HG02610 (cell line): ENCODE measurements around the gene ABHD5.

Source experiments
- ATAC-seq: cut with Tn5 transposase; IDR thresholded peaks from one replicate; pipeline ENCODE4 v1.9.1; 2021; ENCODE audit warnings: mild to moderate bottlenecking, moderate library complexity; ENCODE audit not compliant: unreplicated experiment

The ABHD5 gene

DNA sequence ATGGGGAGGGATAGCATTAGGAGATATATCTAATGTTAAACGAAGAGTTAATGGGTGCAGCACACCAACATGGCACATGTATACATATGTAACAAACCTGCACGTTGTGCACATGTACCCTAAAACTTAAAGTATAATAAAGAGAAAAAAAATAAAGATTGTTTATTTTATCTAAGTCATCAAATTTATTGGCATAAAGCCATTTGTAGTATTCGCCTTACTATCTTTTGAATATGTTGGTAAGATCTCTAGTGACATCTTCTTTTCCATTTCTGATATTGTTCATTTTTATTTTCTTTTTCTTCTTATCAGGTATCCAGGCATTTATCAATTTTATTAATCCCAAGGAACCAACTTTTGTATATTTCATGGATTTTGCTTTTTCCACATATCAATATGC, 5.8 kb upstream of the ABHD5 start:
- no peak for ATAC-seq

- no peak for ATAC-seq
Measured at GRCh38 chr3:43685921-43686320, 4.8 kb upstream of the ABHD5 start.

DNA sequence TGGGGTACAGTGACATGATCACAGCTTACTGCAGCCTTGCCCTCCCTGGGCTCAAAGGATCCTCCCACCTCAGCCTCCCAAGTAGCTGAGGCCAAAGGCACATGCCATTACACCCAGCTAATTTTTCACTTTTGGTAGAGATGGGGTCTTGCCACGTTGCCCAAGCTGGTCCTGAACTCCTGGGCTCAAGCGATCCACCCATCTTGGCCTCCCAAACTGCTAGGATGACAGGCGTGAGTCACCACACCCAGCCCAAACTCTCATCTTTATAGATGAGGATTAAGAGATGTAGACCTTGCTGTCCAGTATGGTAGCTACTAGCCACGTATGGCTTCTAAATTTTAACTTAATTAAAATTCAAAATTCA, 4.4 kb upstream of the ABHD5 start:
- ATAC-seq: no peak

DNA sequence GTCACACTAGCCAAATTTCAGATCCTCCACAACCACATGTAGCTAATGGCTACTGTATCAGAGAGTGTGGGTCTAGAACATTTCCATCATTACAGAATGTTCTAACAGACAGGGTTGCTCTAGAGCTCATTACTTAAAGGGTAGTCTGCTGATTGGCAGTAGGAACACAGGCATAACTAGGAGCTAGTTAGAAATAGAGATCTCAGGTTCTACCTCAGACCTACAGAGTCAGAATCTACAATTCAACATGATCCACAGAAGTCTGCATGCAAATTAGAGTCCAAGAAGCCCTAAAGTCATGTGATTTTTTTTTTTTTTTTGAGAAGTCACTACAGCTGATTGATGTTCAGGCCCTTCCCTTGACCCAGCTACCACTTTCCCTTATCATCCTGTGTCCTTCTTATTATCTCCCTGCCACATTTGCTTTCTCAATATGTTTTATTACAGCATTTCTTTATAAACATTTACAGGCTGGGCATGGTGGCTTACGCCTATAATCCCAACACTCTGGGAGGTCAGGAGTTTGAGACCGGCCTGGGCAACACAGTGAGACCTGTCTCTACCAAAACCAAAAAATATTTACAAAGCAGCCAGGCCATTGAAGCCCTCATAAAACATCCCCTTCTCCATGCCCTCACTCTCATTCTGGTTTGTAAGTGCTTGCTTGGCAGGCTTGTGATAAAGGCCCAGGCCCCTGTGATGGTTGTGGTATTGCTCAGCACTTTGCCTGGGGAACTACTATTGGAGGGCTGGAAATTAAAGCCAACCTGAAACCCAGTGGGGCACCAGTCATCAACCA, 3.8 kb upstream of the ABHD5 start:
- ATAC-seq: no peak

DNA sequence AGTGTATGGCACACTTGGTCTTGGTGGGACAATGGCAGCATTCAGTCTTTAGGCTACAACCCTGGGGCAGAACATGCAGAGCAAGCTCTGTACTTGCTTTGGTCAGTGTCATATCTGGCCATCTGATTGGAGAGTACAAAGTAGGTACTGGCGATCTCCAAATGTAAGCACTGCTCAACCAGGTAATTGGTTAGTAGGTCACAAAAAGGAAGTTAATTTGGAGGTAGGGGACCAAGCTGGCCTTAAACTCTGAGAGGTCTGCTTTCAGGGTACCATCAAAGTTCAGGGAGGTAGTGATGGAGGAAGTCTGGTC, 3.3 kb upstream of the ABHD5 start:
- ATAC-seq: no peak

- no peak for ATAC-seq
Measured at GRCh38 chr3:43688245-43688650, 2.5 kb upstream of the ABHD5 start.

GRCh38 chr3:43689166-43689565, 1.6 kb upstream of the ABHD5 start:
- ATAC-seq: no peak

DNA sequence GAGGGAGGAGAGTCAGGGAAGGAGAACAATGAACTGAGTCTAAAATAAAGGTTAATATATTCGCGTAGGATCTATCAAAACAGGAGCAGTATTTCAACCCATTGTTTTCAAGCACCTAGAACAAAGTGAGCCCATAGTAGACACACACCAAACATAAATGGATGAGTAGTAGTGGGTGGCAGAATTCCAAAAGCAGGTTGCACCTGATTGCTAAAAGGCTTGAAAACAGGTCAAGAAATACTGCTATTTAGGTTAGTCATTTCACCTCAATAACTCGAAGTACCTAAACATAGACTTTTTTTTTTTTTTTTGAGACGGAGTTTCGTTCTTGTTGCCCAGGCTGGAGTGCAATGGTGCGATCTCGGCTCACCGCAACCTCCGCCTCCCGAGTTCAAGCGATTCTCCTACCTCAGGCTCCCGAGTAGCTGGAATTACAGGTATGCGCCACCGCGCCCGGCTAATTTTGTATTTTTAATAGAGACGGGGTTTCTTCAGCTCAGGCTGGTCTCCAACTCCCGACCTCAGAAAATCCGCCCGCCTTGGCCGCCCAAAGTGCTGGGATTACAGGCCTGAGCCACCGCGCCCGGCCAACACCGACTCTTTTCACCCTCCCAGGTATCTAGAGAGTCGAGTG, 855 bp upstream of the ABHD5 start:
- no peak for ATAC-seq

DNA sequence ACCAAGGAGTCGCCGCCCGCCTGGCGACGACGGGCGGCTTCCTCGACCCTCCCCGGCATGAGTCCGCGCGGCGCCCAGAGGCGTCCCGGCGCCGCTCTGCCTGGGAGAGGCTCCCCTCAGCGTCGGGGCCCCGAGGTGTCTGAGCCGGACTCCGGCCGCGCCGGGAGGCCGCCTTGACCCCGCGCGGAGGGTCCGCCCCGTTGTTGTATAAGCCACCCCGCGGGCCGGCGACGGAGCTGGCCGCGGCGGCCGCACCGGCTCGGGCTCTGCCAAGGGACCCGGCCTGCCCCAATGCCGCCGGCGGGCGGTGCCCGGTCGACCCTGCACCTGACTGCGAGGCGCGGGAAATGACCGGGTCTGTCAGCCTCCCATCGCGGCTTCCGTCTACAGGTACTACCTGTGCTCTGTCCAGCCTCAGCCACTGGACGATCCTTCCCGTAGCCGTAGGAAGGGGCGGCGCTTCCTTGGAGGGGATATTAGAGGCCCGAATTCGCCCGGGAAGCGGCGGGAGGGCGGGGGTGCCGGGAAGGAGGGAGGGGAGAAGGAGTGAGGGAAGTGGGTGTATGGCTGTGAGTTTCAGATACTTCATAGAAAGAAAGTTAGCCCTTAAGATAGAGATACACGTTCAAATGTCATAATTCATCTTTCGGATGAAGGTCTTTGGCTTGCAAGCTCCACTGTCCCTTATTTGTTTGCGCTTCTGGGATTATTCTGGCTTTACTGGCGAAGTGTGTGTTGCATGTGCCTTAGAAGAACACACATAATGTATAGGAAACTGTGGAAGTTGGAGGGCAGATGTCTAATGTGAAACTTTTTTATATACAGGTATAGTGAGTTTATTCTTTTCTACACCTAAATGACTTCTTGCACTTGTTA, 620 bp downstream of the ABHD5 start:
- peak; percentile 29 for ATAC-seq

GRCh38 chr3:43692085-43692855, 1.5 kb downstream of the ABHD5 start:
- ATAC-seq: no peak

GRCh38 chr3:43692971-43693370, 2.2 kb downstream of the ABHD5 start:
- ATAC-seq: no peak

GRCh38 chr3:43693594-43693993, 2.9 kb downstream of the ABHD5 start:
- no peak for ATAC-seq

- no peak for ATAC-seq
Measured at GRCh38 chr3:43695443-43695842, 4.7 kb downstream of the ABHD5 start.

DNA sequence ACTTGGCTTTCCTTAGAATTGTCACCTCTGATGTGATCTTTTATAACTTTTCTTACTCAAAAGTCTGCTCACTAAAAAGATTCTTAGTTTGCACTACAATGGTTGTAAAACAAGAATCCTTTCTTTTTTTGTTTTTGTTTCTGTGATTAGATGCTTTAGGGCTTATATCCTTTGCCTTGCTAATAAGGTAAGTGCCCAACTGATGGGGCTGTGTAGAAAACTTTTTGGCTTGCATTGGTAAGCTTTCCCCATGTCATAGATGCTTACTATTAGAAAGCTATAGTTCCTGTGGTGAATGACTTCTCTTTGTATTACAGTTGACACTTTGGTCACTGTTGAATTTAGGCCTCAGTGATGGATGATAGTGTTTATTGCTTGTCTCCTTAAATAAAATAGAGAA, 5.1 kb downstream of the ABHD5 start:
- ATAC-seq: no peak

DNA sequence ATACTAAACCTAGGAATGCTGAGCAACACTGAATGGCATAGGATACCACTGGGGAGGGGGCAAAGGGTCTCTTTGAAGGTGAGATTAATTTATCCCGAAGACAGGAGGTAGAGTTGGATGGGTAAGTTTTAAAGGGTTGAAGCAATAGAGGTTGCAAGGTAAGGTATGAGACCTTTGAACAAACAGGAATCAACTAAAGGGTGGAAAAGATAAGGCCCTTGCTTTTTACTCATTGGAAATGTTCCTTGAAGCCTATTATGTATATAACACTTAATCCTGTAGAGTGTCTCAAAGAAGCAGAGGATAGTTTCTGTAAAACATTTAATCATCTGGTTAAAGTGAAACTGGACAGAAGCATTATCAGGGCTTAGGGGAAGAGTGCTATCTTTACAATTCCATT, 5.7 kb downstream of the ABHD5 start:
- ATAC-seq: no peak

DNA sequence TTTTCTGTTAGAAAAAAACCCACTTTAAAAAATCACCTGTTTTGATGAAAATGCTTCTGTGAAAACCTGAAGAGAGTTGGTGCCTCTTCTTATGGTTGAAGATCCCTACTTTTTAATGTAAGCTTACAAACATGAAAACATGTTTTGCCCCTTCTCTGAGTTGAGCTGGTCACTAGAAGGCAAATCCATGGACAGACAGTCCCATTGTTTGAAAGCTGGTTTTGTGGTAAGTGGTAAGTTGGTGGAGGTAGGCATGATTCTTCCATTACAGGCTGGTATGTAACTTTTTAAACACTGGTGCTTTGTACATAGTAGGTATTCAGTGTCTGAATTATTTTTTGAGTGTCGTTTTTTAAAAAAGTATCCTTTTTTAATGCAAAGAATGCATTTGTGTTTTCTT, 6.1 kb downstream of the ABHD5 start:
- ATAC-seq: no peak

GRCh38 chr3:43699864-43700263, 9.1 kb downstream of the ABHD5 start:
- peak; percentile 78 for ATAC-seq

DNA sequence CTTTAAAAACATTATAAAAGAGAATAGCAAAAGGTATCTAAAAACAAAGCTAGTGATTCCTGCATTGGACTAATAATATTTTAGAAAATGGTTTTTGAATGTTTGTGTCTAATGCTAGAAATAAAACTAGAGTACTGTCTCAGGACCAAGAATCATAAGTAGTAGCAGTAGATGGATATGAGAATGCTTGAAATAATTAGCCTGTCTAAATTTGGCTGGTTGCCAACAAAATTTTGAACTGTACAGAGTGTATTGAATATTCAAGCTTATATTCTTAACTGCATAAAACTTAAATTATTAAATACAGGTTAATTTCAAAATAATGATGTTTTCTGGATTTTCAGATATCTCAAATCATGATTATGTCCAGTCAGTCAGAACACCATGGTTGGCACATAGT, 14.0 kb downstream of the ABHD5 start:
- no peak for ATAC-seq

DNA sequence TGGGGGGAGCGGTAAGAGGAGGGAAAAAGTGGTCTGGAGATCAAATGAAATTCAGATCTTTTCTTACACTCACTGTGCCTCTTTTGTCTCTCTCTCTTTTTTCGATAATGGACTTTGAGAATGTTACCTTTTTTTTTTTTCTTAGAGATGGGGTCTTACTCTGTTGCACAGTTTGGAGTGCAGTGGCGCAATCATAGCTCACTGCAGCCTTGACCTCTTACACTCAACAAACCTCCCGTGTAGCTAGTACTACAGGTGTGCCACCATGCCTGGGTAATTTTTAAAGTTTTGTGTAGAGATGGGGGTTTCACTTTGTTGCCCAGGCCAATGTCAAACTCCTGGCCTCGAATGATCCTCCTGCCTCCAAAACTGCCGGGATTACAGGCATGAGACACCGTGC, 15.6 kb downstream of the ABHD5 start:
- no peak for ATAC-seq

- no peak for ATAC-seq
Measured at GRCh38 chr3:43707266-43707665, 16.5 kb downstream of the ABHD5 start.

DNA sequence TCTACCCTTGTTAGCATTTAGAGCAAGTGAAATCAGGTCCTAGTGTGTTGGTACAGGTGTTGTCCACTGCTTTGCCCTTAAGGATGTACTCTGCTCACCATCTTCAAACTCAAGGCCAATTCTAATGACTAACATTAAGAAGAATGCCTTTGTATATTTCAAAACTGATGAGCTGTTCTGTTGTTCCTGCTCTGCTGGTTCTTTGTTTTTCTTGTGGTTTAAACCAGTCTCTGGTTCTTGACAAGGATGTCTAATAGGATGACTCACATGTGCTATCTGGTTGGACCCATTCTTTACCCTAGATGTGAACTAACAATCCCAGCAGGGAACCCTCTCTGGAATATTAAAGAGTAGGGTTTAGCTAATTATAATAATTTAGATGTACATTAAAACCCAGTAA, 17.3 kb downstream of the ABHD5 start:
- no peak for ATAC-seq
